ENCODE data around the gene LCAT.

- TF ChIP-seq FOXK2 (IDR thresholded peaks at IDR 0.05), result no peak
- no peak for TF ChIP-seq FOXA1 (IDR thresholded peaks at IDR 0.05)
- no peak for TF ChIP-seq SP1 (IDR thresholded peaks at IDR 0.05)
- TF ChIP-seq LEF1 (IDR thresholded peaks at IDR 0.05; ENCODE audit: borderline replicate concordance), result no peak
- TF ChIP-seq BHLHE40 (IDR thresholded peaks at IDR 0.05; ENCODE audit: borderline replicate concordance), result no peak
- no peak for TF ChIP-seq ELF4 (IDR thresholded peaks at IDR 0.05)
Observed at GRCh38 chr16:67951485-67951884, 7.6 kb upstream of the LCAT start.
